Measurements from ENCODE around the gene MORN5. TPM values are rescaled to one million over a fixed set of nuclear protein-coding genes. Genes with fewer than 3 reads are reported as not detected.

The MORN5 gene
- total RNA-seq, 1 donor from 2014 or later: not detected

- Mint-ChIP-seq H3K4me1 (ENCODE audit: low read depth) (peaks cover 7% of the 10 kb centered on the region), H3K36me3 (ENCODE audit: low read depth) (no peaks in the 10 kb centered on the region), H3K4me3 (ENCODE audit: unreplicated experiment) (no peak overlapping the region), H3K9me3 (ENCODE audit: low read depth) (no peaks in the 10 kb centered on the region), H3K27me3 (ENCODE audit: low read depth) (peaks cover 62% of the 10 kb centered on the region), H3K27ac (ENCODE audit: unreplicated experiment) (no peak overlapping the region)
- DNase-seq (ENCODE audit: low spot score): peak; percentile 69
- TF ChIP-seq CTCF (IDR thresholded peaks at IDR 0.05): no peak
Measured at GRCh38 chr9:122176916-122177315, 17.2 kb downstream of the MORN5 start.

GRCh38 chr9:122179054-122179689, 19.5 kb downstream of the MORN5 start:
- Mint-ChIP-seq H3K27ac (ENCODE audit: unreplicated experiment) (no peak overlapping the region), H3K27me3 (ENCODE audit: low read depth) (peaks cover 70% of the 10 kb centered on the region), H3K36me3 (ENCODE audit: low read depth) (no peaks in the 10 kb centered on the region), H3K4me1 (ENCODE audit: low read depth) (peaks cover 7% of the 10 kb centered on the region), H3K9me3 (ENCODE audit: low read depth) (no peaks in the 10 kb centered on the region), H3K4me3 (ENCODE audit: unreplicated experiment) (no peak overlapping the region)
- no peak for TF ChIP-seq CTCF (IDR thresholded peaks at IDR 0.05)
- DNase-seq (ENCODE audit: low spot score): peak; percentile 6

- Mint-ChIP-seq H3K9me3 (ENCODE audit: low read depth) (no peaks in the 10 kb centered on the region), H3K4me1 (ENCODE audit: low read depth) (peaks cover 7% of the 10 kb centered on the region), H3K27ac (ENCODE audit: unreplicated experiment) (no peak overlapping the region), H3K36me3 (ENCODE audit: low read depth) (no peaks in the 10 kb centered on the region), H3K27me3 (ENCODE audit: low read depth) (peaks cover 68% of the 10 kb centered on the region), H3K4me3 (ENCODE audit: unreplicated experiment) (no peak overlapping the region)
- DNase-seq (ENCODE audit: low spot score): peak; percentile 40
- no peak for TF ChIP-seq CTCF (IDR thresholded peaks at IDR 0.05)
Measured at GRCh38 chr9:122179690-122180074, 20.0 kb downstream of the MORN5 start.

- no peaks in the 10 kb centered on the region for H3K9me3 Mint-ChIP-seq (ENCODE audit: low read depth)
- no peak for TF ChIP-seq CTCF (IDR thresholded peaks at IDR 0.05)
- H3K36me3 Mint-ChIP-seq (ENCODE audit: low read depth): no peaks in the 10 kb centered on the region
- peaks cover 66% of the 10 kb centered on the region for H3K27me3 Mint-ChIP-seq (ENCODE audit: low read depth)
- peaks cover 7% of the 10 kb centered on the region for H3K4me1 Mint-ChIP-seq (ENCODE audit: low read depth)
- DNase-seq (ENCODE audit: low spot score): peak; percentile 3
- no peak overlapping the region for H3K27ac Mint-ChIP-seq (ENCODE audit: unreplicated experiment)
- no peak overlapping the region for H3K4me3 Mint-ChIP-seq (ENCODE audit: unreplicated experiment)
Measured at GRCh38 chr9:122180633-122181032, 20.9 kb downstream of the MORN5 start.

GRCh38 chr9:122183501-122183900, 23.8 kb downstream of the MORN5 start:
- no peak for DNase-seq (ENCODE audit: low spot score)
- Mint-ChIP-seq H3K36me3 (ENCODE audit: low read depth) (no peaks in the 10 kb centered on the region), H3K9me3 (ENCODE audit: low read depth) (no peaks in the 10 kb centered on the region), H3K4me3 (ENCODE audit: unreplicated experiment) (no peak overlapping the region), H3K27ac (ENCODE audit: unreplicated experiment) (no peak overlapping the region), H3K4me1 (ENCODE audit: low read depth) (peaks cover 7% of the 10 kb centered on the region), H3K27me3 (ENCODE audit: low read depth) (peaks cover 54% of the 10 kb centered on the region)
- TF ChIP-seq CTCF (IDR thresholded peaks at IDR 0.05): no peak

Measured in chondrocyte (in vitro differentiated cells).